GM21576 (cell line): Measurements from ENCODE around the gene CD82.

ENCODE experiments used
- ATAC-seq: cut with Tn5 transposase; IDR thresholded peaks from one replicate; pipeline ENCODE4 v1.9.1; 2021; ENCODE audit warnings: mild to moderate bottlenecking, moderate library complexity; ENCODE audit not compliant: unreplicated experiment

Gene CD82

DNA sequence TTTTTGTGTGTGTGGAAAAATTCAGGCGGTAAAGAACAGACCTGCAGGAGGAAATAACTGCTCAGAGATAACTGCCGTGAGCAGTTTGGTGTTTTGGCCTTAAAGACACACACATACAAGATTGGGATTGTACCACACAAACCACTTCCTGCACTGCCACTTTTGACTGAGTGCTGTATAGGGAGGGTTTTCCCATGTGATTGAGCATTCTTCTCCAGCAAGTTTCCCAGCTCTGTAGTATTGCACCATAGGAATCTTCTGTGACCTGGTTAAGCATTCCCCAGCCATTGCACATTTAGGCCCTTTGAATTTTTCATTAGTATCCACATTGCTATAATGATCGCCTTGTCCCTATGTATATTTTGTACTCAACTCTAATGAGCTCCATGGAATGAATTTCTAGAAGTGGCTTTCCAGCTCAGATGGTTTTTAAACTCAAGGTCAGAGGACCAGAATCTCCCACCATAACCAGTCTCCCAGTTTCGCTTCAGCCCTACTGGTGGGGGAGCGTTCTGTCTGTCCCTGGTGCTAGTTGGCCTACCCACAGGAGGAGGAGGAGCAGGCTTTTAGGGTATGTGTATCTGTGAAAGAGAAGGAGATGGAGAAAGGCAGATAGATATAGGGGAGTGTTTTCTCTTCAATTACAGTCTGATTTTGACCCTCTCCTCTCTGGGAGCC is 9.3 kb downstream of the CD82 start:
- ATAC-seq, result peak; percentile 48

GRCh38 chr11:44575288-44575672 is 9.8 kb downstream of the CD82 start:
- no peak for ATAC-seq

- no peak for ATAC-seq
Measured at GRCh38 chr11:44575962-44576361, 10.5 kb downstream of the CD82 start.

DNA sequence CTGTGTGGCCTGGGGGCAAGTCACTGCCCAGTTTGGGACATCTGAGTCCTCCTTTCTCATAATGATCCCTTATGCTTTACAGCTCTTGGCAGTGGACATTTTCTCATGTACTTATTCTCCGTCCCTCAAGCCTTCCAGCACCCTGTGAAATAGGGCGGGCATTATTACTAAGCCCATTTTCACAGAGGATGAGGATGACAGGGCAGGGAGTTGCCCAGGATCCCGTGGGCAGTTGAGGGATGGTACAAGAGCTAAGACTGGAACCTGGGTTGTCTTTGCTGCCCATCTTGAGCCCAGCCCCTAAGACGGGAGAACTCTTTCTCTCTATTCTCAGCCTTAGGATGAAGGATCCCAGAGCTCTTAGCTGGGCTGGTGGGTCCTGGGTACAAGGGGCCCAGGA is 11.2 kb downstream of the CD82 start:
- ATAC-seq, result no peak

GRCh38 chr11:44577231-44577830 is 11.9 kb downstream of the CD82 start:
- no peak for ATAC-seq

DNA sequence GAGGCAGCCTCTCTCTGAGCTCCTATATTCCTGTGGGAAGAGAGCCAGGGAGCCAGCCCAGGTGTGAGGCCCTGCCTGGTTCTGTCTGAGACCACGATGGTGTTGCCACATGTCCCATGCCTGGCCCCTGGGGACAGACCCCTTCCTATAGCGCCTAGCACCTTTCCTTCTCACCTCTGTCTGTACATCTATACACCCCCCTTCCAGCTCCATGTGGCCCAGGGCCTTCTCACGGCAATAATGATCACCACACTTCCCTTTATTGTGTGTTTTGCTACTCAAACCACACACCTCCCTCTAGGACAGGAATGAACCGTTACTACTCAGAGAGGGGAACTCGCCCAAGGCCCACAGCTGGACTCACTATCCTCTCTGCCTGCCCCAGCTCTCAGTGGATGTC is 12.8 kb downstream of the CD82 start:
- ATAC-seq, result no peak

GRCh38 chr11:44579302-44579761 is 13.9 kb downstream of the CD82 start:
- no peak for ATAC-seq

DNA sequence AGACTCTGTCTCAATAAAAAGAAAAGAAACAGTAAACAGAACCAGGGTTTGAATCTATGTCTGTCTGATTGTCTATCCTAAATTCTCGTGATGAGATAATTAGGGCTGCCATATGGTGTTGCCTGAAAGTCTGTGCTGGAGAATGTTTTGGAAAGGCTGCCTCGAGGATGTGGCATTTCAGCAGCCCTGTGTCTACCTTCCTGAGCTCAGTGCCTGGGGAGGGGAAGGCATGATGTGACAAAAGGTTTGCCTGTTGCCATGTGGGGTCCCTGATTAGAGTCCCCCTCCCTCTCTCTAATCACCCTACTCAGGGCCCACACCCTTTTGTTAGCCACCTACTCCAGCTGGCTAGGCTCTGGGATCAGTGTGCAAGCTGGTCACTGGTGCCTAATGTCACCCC is 15.2 kb downstream of the CD82 start:
- no peak for ATAC-seq

DNA sequence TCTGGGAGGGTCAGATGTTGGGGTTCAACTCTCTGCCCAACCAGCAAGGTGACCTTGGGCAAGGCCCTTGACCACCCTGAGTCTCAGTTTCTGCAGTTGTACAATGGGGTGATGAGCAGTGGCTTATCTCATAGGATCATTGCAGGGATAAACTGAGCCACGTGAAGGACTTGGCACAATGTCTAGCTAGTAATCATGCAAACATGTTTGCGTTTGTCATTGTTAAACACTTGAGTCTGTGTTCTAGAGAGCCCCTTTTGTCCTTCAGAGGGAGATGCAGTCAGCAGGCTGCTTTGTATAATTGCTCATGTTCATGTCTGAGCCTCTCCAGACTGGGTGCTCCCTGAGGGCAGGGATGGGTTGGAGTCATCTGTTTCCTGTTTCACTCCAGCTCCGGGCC is 15.8 kb downstream of the CD82 start:
- ATAC-seq, result no peak

DNA sequence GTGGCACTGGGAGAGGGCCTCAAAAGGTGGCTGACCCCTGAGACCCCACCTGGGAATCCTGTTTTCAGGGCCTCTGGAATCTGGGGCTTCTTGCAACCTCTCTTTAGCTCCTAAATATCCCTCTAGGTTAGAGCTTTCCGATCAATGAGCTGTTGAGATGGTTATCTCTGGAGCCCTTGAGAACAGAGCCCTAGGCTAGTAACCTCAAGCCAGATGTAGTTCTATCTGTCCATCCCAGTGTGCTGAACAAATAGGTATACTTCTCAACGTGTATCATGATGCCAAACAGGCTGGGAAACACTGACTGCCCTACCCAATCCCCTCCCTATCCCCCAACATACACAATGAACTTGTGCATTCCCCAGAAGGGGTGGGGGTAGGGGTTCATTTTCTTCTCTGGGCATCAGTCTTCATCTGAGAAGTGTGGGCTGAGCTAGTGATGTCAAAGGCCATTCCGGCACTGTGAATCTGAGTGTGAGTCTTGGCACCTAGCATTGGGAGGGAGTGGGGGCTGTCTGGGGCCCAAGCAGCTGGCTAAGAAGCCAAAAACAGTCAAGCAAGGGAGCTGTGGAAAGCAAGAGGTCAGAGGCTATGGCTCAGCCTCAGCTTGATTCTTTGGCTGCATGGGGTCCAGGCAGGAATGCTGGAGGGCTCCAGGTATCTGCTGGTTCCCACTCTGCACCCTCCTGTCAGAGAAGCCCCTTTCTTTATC is 17.3 kb downstream of the CD82 start:
- ATAC-seq, result no peak

DNA sequence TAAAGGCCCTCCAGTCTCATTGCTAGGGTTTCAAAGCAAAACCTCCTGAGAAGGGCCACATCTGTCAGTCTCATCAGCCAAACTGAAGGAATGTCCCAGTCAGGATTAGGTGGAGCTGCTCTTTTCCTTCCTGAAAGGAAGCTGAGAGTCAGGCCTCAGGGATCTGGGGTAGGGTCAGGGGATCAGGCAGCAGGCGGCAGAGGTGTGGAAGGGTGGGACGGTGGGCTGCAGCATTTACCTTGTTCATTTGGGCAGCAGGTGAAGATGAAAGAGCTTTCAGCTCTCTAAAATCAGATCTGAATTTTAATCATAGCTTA is 17.8 kb downstream of the CD82 start:
- no peak for ATAC-seq

GRCh38 chr11:44585421-44585820 is 20.0 kb downstream of the CD82 start:
- ATAC-seq, result no peak

GRCh38 chr11:44589301-44589700 is 23.8 kb downstream of the CD82 start:
- ATAC-seq, result no peak

DNA sequence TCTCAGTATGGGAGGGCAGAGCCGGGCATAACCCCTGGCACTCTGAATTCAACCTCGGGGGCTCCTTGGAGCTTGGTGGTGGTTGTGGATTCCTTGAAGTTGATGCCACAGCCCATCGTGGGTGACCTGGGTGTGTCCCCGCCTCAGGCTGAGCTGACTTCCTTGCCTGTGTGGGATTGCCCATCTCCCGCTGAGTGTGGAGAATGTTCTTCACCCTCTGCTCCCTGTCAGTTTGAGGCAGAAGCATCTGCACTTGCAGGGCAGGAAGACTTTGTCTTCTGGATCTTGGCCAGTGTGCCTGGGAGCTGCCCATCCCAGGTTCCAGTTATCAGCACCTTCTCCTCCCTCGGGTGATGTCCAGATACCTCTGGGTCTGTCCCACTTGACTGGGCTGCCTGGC is 25.3 kb downstream of the CD82 start:
- no peak for ATAC-seq

GRCh38 chr11:44591557-44591956 is 26.1 kb downstream of the CD82 start:
- ATAC-seq, result no peak

- no peak for ATAC-seq
Measured at GRCh38 chr11:44592125-44592940, 26.9 kb downstream of the CD82 start.

DNA sequence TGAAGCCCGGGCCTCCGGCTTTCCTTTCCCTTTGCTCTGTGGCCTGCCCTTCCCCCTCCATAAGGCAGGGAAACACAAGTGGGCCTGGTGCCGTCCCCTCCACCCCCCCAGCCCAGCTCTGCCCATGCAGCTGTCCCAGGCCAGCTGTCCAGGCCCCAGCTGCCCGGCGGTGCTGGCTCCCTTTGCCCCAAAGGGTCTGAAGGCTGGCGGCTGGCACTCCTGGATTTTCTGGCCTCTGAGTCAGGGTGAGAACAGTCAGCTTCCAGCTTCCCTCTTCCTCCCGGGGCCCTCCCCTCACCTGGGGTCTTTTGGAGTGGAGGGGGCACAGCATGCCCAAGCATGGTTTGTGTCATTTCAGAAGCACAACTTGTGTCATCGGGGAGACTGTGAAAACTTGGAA is 27.8 kb downstream of the CD82 start:
- no peak for ATAC-seq

GRCh38 chr11:44595006-44595405 is 29.5 kb downstream of the CD82 start:
- ATAC-seq, result no peak

- no peak for ATAC-seq
Measured at GRCh38 chr11:44595964-44596381, 30.5 kb downstream of the CD82 start.

DNA sequence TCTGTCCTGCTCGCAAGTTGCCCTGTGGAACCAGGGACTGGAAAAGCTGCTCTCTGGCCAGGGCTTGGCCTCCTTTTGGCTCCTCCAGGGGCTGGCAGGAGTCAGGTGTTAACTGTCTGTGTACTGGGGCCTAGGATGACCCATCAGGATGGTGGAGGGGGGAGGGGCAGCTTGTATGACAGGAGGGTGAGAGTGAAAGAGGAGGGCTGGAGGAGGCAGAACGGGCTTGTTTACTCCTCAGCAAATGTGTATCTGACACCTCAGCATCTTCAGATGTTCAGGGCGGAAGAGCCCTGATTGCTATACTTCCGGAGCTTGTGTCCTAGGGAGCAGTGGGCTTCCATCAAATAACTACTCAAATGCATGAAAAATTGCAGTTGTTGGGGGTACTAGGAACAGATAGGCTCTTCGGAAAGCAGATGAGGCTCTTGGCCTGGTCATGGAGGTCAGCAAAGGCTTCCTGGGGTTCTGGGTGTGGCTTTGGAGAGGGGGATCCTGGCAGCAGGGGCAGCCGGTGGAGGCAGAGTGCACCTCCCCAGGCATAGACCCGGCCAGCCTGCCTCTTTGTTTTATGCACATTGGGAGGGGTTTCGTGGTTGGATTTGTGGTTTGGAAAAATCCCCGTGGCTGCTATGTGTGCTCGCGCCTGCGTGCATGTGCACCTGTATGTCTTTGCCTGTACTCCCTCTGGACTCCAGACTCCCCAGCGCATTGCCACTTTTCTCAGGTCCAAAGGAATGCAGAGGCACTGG is 31.2 kb downstream of the CD82 start:
- ATAC-seq, result peak; percentile 43
